ENCODE measurements around the gene PSTPIP1. TPM values are rescaled to one million over a fixed set of nuclear protein-coding genes. Genes with fewer than 3 reads are reported as not detected.

Gene PSTPIP1
- total and polyA plus RNA-seq, 2 of the 13 experiments (the other 11 are each of a cell fraction or from before 2014, with no cell fraction given) = 4.4 to 8.7 TPM

DNA sequence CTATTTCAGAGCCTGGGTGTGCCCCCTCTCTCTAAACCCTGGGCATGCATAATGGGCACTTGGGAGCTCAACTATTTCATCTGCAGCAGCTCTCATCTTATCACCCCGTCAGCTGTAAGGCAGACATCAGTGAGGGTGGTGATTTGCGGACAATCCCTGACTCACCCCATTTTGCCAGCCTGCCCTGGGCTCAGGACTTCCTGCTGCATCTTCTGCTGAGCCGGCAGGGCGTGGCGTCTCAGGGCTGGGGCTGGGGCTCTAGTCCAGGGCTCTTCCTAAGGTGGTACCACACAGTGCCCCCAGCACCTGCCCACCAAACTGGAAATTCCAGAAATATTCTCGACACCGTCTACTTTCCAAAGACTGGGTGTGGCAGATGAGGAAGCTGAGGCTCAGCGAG is 925 bp upstream of the PSTPIP1 start:
- no peak for FAIRE-seq
- Histone ChIP-seq H3K4me2 (ENCODE audit: low read depth, low read length) (no peak overlapping the region), H3K9me3 (ENCODE audit: low read length) (no peaks in the 10 kb centered on the region), H3K27me3 (ENCODE audit: control insufficient read depth in 1 of 2, insufficient read depth in 2 of 2, low read length in 2 of 2) (peaks cover 8 to 68% of the 10 kb centered on the region in 2 experiments), H3K4me1 (ENCODE audit: insufficient read depth, low read length) (no peaks in the 10 kb centered on the region), H3K9ac (ENCODE audit: insufficient read depth, low read depth, low read length) (no peak overlapping the region), H3K27ac (ENCODE audit: extremely low read length, insufficient read depth, low read length) (no peak overlapping the region), H4K20me1 (ENCODE audit: insufficient read depth, low read length) (no peaks in the 10 kb centered on the region), H3K79me2 (ENCODE audit: insufficient read depth, low read length) (no peaks in the 10 kb centered on the region), H3K4me3 (replicated peaks in 1 of 3; ENCODE audit: insufficient read depth in 1 of 3, low read depth in 2 of 3, low read length in 3 of 3) (no peak overlapping the region), H2AFZ (ENCODE audit: low read length) (no peak overlapping the region), H3K36me3 (replicated peaks in 1 of 2; ENCODE audit: control insufficient read depth in 1 of 2, insufficient read depth in 2 of 2, low read length in 2 of 2) (no peaks in the 10 kb centered on the region)
- in situ Hi-C loops (cut with HindIII; ENCODE audit: extremely low pct_ligation_motif_present, low pct_unique_long_range_greater_than_20kb) (no loop called here), intact Hi-C loops (cut with micrococcal nuclease; ENCODE audit: unreplicated experiment) (no loop called here)
- POLR2A ChIA-PET = no interaction called here
- CTCF ChIA-PET (ENCODE audit: low intra/inter-chr PET ratio, low total read pairs) = no interaction called here
- BruUV-seq (replicated peaks) = no TSS peak
- DNase-seq (ENCODE audit: low spot score) = no peak
- ATAC-seq = no peak
- 18% methylated on average over 3 of the region's 8 CpGs for WGBS (ENCODE audit: low lambda C conversion rate)
- TF ChIP-seq KLF6 (CRISPR knock-in tag; IDR thresholded peaks at IDR 0.05) (no peak), BRCA1 (CRISPR knock-in tag; IDR thresholded peaks at IDR 0.05) (no peak), HNRNPH1 (optimal IDR thresholded peaks at IDR 0.05; ENCODE audit: low read depth, low read length) (no peak), ZSCAN21 (CRISPR knock-in tag; IDR thresholded peaks at IDR 0.05; ENCODE audit: borderline replicate concordance) (no peak), SP1 (IDR thresholded peaks at IDR 0.05) (no peak), SP1 (CRISPR knock-in tag; IDR thresholded peaks at IDR 0.05) (no peak), ZC3H13 (CRISPR knock-in tag; IDR thresholded peaks at IDR 0.05) (no peak), ZNF329 (CRISPR knock-in tag; IDR thresholded peaks at IDR 0.05; ENCODE audit: low read depth) (no peak), MYNN (CRISPR knock-in tag; IDR thresholded peaks at IDR 0.05; ENCODE audit: low read depth) (no peak), YEATS2 (CRISPR knock-in tag; IDR thresholded peaks at IDR 0.05; ENCODE audit: borderline replicate concordance) (no peak), MTERF4 (CRISPR knock-in tag; IDR thresholded peaks at IDR 0.05) (no peak), PTBP1 (IDR thresholded peaks at IDR 0.05; ENCODE audit: low read depth, low read length, poor library complexity, severe bottlenecking) (no peak), ZNF24 (IDR thresholded peaks at IDR 0.05) (no peak), ZNF724P (CRISPR knock-in tag; IDR thresholded peaks at IDR 0.05; ENCODE audit: borderline replicate concordance) (no peak), ZNF501 (CRISPR knock-in tag; IDR thresholded peaks at IDR 0.05) (no peak), FOXP1 (IDR thresholded peaks at IDR 0.05) (no peak), FOXP1 (CRISPR knock-in tag; IDR thresholded peaks at IDR 0.05) (no peak), ZHX2 (IDR thresholded peaks at IDR 0.05; ENCODE audit: low read depth) (no peak), ZHX2 (CRISPR knock-in tag; IDR thresholded peaks at IDR 0.05; ENCODE audit: borderline replicate concordance) (no peak), ARID2 (CRISPR knock-in tag; IDR thresholded peaks at IDR 0.05; ENCODE audit: borderline replicate concordance) (no peak), SKI (IDR thresholded peaks at IDR 0.05; ENCODE audit: partially characterized antibody) (no peak)

Measured in HepG2 (cell line).